Subcutaneous adipose tissue (tissue), 4 donors: ENCODE results near the gene LRIT1. TPM values are rescaled to one million over a fixed set of nuclear protein-coding genes. Genes with fewer than 3 reads are reported as not detected.

Experiments
- total RNA-seq, 4 donors: library from RNA; depleted of rRNA; stranded (reverse); fragments of >200 nt; gene quantifications; one replicate each; pipeline ENCODE4 v1.1.0, GENCODE V29; 2016
- TF ChIP-seq, protein P1 (sequence below): fragments of 450-650 bp; IDR thresholded peaks from one replicate; pipeline ENCODE4 v1.5.1; 2016; ENCODE audit warnings: low read depth, mild to moderate bottlenecking, control low read depth, antibody characterized with exemption, moderate library complexity

LRIT1 gene
- total RNA-seq, 4 donors from 2014 or later: not detected

DNA sequence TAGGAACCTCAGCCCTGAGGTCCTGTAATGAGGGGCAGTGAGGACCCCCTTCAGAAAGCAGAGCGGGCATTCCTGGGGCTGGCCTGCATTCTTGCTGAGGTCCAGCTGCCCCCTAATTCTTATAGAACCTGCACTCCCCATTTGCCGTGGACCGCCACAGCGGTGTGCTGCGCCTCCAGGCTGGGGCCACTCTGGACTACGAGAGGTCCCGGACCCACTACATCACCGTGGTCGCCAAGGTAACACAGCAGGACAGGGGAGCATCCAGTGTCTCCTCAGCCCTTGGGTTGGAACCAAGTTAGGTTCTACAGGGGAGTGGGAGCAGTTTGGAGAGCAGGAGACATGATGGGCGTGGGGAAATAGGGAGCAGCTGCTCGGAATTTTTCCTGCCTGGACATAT is 39.7 kb downstream of the LRIT1 start:
- TF ChIP-seq, protein P1, sequence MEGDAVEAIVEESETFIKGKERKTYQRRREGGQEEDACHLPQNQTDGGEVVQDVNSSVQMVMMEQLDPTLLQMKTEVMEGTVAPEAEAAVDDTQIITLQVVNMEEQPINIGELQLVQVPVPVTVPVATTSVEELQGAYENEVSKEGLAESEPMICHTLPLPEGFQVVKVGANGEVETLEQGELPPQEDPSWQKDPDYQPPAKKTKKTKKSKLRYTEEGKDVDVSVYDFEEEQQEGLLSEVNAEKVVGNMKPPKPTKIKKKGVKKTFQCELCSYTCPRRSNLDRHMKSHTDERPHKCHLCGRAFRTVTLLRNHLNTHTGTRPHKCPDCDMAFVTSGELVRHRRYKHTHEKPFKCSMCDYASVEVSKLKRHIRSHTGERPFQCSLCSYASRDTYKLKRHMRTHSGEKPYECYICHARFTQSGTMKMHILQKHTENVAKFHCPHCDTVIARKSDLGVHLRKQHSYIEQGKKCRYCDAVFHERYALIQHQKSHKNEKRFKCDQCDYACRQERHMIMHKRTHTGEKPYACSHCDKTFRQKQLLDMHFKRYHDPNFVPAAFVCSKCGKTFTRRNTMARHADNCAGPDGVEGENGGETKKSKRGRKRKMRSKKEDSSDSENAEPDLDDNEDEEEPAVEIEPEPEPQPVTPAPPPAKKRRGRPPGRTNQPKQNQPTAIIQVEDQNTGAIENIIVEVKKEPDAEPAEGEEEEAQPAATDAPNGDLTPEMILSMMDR: no peak

DNA sequence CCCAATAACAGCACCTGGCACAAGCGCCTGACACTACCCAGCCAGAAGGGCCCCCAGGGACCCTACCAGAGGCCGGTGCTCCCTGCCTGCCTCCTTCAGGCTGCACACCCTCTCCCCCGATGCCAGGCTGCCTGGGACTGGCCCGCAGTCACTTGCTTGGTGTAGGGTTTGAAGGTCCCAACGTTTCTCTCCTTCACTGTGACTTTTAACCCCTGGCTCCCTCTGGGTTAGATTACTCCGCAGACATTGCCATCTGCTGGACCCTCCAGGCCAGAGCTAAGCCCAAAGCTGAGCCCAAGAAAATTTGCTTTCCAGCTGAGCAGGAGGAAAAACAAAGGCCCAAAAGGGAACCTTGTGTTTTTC is 40.1 kb downstream of the LRIT1 start:
- TF ChIP-seq, protein P1: no peak

DNA sequence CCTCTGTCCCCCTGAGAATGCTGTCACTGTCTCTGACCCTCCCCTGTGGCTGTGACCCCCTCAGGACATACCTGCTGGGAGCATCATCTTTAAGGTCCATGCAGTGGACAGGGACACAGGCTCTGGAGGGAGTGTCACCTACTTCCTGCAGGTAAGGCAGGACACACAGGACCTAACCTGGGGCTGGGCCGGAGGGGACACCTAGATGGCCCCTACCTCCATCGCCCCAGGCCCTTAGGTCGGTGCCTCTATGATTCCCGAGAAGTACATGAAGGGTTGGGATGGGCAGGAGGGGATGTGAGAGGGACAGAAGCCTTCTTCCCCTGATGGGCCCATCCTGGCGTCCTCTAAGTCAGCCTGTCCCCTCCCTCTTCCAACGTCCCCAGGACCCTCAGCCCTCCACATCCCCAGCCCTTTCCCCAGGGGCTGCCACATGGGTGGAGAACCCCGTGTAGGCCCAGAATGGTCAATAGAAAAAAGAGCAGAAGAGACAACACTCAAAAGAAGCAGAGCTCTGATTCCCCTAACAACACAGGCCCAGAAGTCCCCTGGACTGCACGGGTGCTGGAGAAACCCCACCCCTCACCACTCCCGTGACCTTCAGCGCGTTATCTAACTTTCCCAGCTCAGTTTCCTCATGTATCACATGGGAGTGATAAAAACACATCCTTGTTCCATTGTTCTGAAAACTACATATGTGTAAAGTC is 40.7 kb downstream of the LRIT1 start:
- TF ChIP-seq, protein P1: no peak

DNA sequence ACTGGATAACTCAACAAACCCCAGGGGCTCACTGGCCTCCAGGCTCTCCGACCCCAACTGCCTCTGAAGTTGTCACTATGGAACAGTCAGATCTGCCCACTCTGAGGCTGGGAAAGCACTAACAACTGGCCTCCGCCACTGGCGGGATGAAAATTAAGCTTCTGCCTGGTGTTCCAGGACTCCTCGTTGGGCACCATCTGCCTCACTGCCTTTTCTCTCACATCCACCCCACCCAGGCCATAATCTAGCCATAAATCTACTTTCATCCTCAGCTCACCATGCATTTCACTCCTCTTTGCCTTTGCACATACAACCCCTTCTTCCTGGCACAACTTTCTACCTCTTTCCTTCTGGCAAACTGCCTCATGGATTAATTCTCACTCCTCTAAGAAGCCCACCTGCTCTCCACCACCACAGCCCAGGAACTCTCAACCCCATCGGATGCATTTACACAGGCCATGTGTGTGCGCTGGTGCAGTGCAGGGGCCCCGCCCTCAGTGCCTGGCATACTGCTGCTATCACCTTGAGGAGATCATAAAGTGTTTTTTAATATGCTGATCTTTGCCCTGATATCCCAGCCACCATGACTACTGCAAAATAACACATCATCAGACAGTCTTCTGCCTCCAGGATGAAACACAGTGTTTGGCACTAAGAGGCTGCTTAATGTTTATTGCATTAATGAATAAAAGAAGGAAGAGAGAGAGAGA is 43.0 kb downstream of the LRIT1 start:
- TF ChIP-seq, protein P1: no peak

DNA sequence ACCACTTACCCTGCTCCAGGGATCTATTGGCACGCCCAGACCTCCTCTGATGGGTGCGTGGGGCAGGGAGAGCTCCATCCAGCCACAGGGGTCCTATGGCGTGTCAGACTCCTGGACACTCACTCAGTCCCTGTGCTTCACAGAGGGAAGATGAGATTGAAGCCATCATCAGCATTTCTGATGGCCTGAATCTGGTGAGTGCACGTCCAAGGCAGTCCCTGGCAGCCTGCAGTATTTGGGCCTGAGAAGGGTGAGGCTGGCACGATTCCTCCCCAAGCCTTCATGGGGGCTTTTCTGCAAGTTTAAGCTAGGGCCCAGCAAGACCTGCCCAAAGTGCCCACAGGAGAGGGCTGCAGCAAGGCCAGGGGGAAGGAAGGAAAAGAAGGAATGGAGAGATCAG is 43.7 kb downstream of the LRIT1 start:
- TF ChIP-seq, protein P1: no peak

DNA sequence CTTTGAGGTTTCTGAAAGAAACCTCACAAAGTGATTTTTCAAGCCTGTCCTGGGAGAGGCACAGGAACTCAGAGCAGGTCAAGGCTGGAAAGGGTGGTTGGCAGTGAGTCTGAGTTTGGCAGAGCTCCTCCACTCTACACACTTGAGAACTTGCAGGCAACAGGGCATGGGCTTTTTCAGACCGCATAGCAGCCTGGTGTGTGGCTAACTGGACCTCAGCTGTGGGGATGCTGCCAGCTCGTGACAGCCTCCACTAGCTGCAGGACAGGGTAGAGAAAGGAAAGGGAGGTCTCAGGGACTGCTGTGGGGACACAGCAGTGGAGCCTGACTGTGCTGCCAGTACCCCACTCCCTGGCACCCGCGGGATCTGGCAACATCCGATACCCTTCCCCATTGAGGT is 44.4 kb downstream of the LRIT1 start:
- TF ChIP-seq, protein P1: no peak

DNA sequence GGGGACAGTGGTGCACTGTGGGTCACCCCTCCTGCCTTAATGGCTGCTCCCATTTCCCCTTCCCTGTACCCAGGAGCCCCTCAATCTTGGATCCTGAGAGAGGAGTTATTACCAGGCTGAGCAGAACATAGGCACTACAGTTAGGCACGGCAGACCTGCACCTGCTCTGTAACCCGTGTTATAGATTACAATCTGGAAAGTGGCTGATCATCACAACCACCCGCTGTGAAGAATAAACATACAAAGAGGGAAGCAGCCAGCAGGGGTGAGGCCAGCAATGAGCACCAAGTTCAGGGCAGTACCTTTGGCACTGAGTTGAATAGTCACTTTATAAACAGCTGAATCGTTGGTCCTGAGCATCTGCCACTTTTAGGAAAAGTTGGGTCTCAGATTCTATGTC is 45.3 kb downstream of the LRIT1 start:
- TF ChIP-seq, protein P1: no peak
